Activated T-helper 9 cell treated with anti-CD3 and anti-CD28 coated beads, Interleukin-2, amount 50 U/mL, for 16 hours (primary cell): Measurements from ENCODE around the gene CD300LG.
A peak's percentile ranks its signal among the peaks of the same experiment; 100 is the strongest.

Experiments
- DNase-seq: peaks from one replicate; pipeline ENCODE4 v3.0.0-alpha.2; 2020; ENCODE audit warnings: low read depth

Gene CD300LG

GRCh38 chr17:43907425-43907981 lies 60.5 kb downstream of the CD300LG start, which contains the start of gene MPP2:
TSS of gene MPP2 (minus strand) at chr17:43907536. CDS start at chr17:43904460, 3,076 bp downstream.
- peak; percentile 26 for DNase-seq

- peak; percentile 32 for DNase-seq
Observed at GRCh38 chr17:43907998-43908721, 61.2 kb downstream of the CD300LG start.

GRCh38 chr17:43909537-43910231 lies 62.7 kb downstream of the CD300LG start:
- DNase-seq, result no peak

GRCh38 chr17:43911904-43912303 lies 64.9 kb downstream of the CD300LG start:
- no peak for DNase-seq

- DNase-seq, result no peak
Observed at GRCh38 chr17:43912635-43913304, 65.8 kb downstream of the CD300LG start.
